ENCODE data around the gene ASTE1. TPM values are rescaled to one million over a fixed set of nuclear protein-coding genes. Genes with fewer than 3 reads are reported as not detected.

ASTE1 gene
- total and polyA plus RNA-seq, 2 of the 8 experiments (the other 6 are each of a cell fraction or from before 2014, with no cell fraction given): 6.4 TPM; not detected in 1

DNA sequence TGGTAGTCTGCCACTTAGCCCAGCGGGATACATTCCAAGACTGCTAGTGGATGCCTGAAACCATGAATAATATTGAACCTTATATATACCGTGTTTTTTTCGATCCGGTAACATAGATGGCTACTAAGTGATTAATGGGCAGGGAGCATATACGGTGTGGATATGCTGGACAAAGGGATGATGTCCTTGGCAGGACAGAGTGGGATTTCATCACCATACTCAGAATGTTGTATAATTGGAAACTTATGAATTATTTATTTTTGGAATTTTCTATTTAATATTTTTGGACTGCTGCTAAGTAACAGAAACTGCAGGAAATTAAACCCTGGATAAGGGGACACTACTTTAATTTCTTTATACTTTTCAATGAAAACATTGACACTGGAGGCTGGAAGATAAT is 53.2 kb downstream of the ASTE1 start:
- Histone ChIP-seq H3K4me1 (replicated peaks in 1 of 4; ENCODE audit: control insufficient read depth in 3 of 4, insufficient read depth in 4 of 4, low read length in 3 of 4) (peaks cover 0 to 3% (median 2%) of the 10 kb centered on the region in 4 experiments; a peak in 3 of 7 replicates), H3K23ac (ENCODE audit: insufficient read length) (no peak overlapping the region), H2AK5ac (ENCODE audit: low read depth, low read length) (no peak overlapping the region), H2BK5ac (ENCODE audit: low read depth, low read length) (no peak overlapping the region), H4K20me1 (replicated peaks in 1 of 2; ENCODE audit: control insufficient read depth in 1 of 2, insufficient read depth in 2 of 2, low read length in 2 of 2) (peaks cover 0 to 4% of the 10 kb centered on the region in 2 experiments), H3K4me2 (ENCODE audit: insufficient read depth in 1 of 2, low read depth in 2 of 2, low read length in 2 of 2) (no peak overlapping the region), H2BK120ac (replicated peaks; ENCODE audit: low read depth, low read length) (no peak overlapping the region), H3K18ac (ENCODE audit: extremely low read depth, low read length) (no peak overlapping the region), H3K9ac (replicated peaks in 1 of 4; ENCODE audit: extremely low read depth in 1 of 4, low read depth in 3 of 4, low read length in 3 of 4) (no peak overlapping the region), H4K8ac (ENCODE audit: extremely low read depth, insufficient read depth, low read length) (no peak overlapping the region), H3K79me1 (ENCODE audit: low read depth, low read length) (0 out of 2 replicates have a peak, but pooled peaks cover 2% of the 10 kb centered on the region), H3K36me3 (ENCODE audit: control insufficient read depth in 2 of 4, insufficient read depth in 4 of 4, low read length in 3 of 4) (peaks cover 0 to 12% (median 2%) of the 10 kb centered on the region in 4 experiments; a peak in 5 of 8 replicates), H3K27me3 (replicated peaks in 1 of 4; ENCODE audit: control insufficient read depth in 3 of 4, extremely low read depth in 1 of 4, insufficient read depth in 3 of 4, low read length in 3 of 4) (no peaks in the 10 kb centered on the region), H4K5ac (ENCODE audit: insufficient read length, low read depth, low read length) (no peak overlapping the region), H4K91ac (replicated peaks; ENCODE audit: insufficient read length, low read length) (no peak overlapping the region), H2AFZ (ENCODE audit: low read length) (no peak overlapping the region), H2BK15ac (ENCODE audit: low read length) (no peak overlapping the region), H3K23me2 (ENCODE audit: low read depth, low read length) (no peaks in the 10 kb centered on the region; the same call in 1 of the 2 replicates), H3K4me3 (ENCODE audit: extremely low read depth in 1 of 4, insufficient read depth in 2 of 4, low read depth in 3 of 4, low read length in 4 of 4) (no peak overlapping the region), H2BK20ac (ENCODE audit: low read length) (no peak overlapping the region), H3K4ac (replicated peaks; ENCODE audit: insufficient read length, low read depth, low read length) (no peak overlapping the region), H3K56ac (replicated peaks; ENCODE audit: insufficient read length, low read depth, low read length) (no peak overlapping the region), H3K27ac (ENCODE audit: low read depth, low read length) (no peak overlapping the region), H3K79me2 (ENCODE audit: control insufficient read depth in 1 of 2, insufficient read depth in 2 of 2, low read length in 2 of 2) (no peaks in the 10 kb centered on the region), H3K9me3 (ENCODE audit: insufficient read depth in 2 of 2, low read depth in 1 of 2, low read length in 1 of 2) (no peaks in the 10 kb centered on the region), H3K14ac (ENCODE audit: insufficient read length) (no peak overlapping the region), H2BK12ac (ENCODE audit: low read depth, low read length) (no peak overlapping the region)
- 95% methylated on average over 5 of the region's 5 CpGs; no CpG with 5 or more reads in 1 of the 2 experiments for WGBS, 2 experiments (ENCODE audit: extremely low coverage in 1 of 2, insufficient coverage in 1 of 2, insufficient read length in 1 of 2, insufficient replicate concordance in 2 of 2, low coverage in 1 of 2, low lambda C conversion rate in 2 of 2, missing lambda C conversion rate in 1 of 2)
- DNase-seq (ENCODE audit: low read depth in 1 of 2, low spot score in 2 of 2) (no peak), FAIRE-seq (no peak)
- POLR2A ChIA-PET (ENCODE audit: partially characterized antibody): interaction anchor here (0.7 kb wide), 1 partner anchor 245 kb away, joined by 3 read pairs; no protein-coding TSS in a partner anchor
- CTCF ChIA-PET (ENCODE audit: partially characterized antibody): interaction anchor here (1.1 kb wide), 1 partner anchor 698 kb away, joined by 3 read pairs; no protein-coding TSS in a partner anchor
- TF ChIP-seq, protein P1, sequence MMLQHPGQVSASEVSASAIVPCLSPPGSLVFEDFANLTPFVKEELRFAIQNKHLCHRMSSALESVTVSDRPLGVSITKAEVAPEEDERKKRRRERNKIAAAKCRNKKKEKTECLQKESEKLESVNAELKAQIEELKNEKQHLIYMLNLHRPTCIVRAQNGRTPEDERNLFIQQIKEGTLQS (IDR thresholded peaks at IDR 0.05; ENCODE audit: insufficient read depth, low read depth, low read length): no peak
- TF ChIP-seq SIN3A (conservative IDR thresholded peaks at IDR 0.05 in 1 of 2, IDR thresholded peaks at IDR 0.05 in 1 of 2; ENCODE audit: low read depth in 1 of 2, low read length in 2 of 2): no peak
- no peak for TF ChIP-seq BRCA1 (IDR thresholded peaks at IDR 0.05; ENCODE audit: low read depth, low read length)
- no peak for TF ChIP-seq SP4 (IDR thresholded peaks at IDR 0.05; ENCODE audit: low read length)
- no peak for TF ChIP-seq MAFK (IDR thresholded peaks at IDR 0.05; ENCODE audit: low read depth, low read length)
- TF ChIP-seq JUND (IDR thresholded peaks at IDR 0.05; ENCODE audit: low read length): no peak
- TF ChIP-seq JUN (IDR thresholded peaks at IDR 0.05; ENCODE audit: low read depth, low read length): no peak
- TF ChIP-seq GABPA (IDR thresholded peaks at IDR 0.05; ENCODE audit: borderline replicate concordance, insufficient read depth, low read length): no peak
- no peak for TF ChIP-seq YY1 (IDR thresholded peaks at IDR 0.05; ENCODE audit: low read depth, low read length)
- no peak for TF ChIP-seq EP300 (IDR thresholded peaks at IDR 0.05; ENCODE audit: borderline replicate concordance in 1 of 2, low read depth in 2 of 2, low read length in 2 of 2)
- TF ChIP-seq FOSL1 (IDR thresholded peaks at IDR 0.05; ENCODE audit: insufficient read depth, low read depth, low read length): no peak
- TF ChIP-seq, protein P2, sequence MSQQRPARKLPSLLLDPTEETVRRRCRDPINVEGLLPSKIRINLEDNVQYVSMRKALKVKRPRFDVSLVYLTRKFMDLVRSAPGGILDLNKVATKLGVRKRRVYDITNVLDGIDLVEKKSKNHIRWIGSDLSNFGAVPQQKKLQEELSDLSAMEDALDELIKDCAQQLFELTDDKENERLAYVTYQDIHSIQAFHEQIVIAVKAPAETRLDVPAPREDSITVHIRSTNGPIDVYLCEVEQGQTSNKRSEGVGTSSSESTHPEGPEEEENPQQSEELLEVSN (IDR thresholded peaks at IDR 0.05): no peak
